WTC11 (cell line): Measurements from ENCODE around the gene LTA4H.

ENCODE experiments used
- CTCF ChIP-seq: fragments of 200-600 bp; IDR thresholded peaks from 2 replicates; pipeline ENCODE4 v1.8.0; 2022; ENCODE audit warnings: antibody characterized with exemption
- JUN ChIP-seq: sonication (generic); formaldehyde crosslinking; IDR thresholded peaks from 2 replicates; pipeline ENCODE4 v1.8.0; 2023; ENCODE audit warnings: mild to moderate bottlenecking, missing genetic modification reagents
- TCF7 ChIP-seq: sonication (generic); formaldehyde crosslinking; IDR thresholded peaks from 2 replicates; pipeline ENCODE4 v1.8.0; 2022; ENCODE audit warnings: mild to moderate bottlenecking, low read depth, missing genetic modification reagents, moderate library complexity
- TP53 ChIP-seq: sonication (generic); formaldehyde crosslinking; IDR thresholded peaks from 2 replicates; pipeline ENCODE4 v1.8.1; 2023; ENCODE audit warnings: mild to moderate bottlenecking, missing genetic modification reagents
- TF ChIP-seq, protein P1 (sequence below): sonication (generic); formaldehyde crosslinking; IDR thresholded peaks from 2 replicates; pipeline ENCODE4 v1.8.1; 2022; ENCODE audit warnings: low read depth, mild to moderate bottlenecking, moderate library complexity, missing genetic modification reagents, borderline replicate concordance

DNA sequence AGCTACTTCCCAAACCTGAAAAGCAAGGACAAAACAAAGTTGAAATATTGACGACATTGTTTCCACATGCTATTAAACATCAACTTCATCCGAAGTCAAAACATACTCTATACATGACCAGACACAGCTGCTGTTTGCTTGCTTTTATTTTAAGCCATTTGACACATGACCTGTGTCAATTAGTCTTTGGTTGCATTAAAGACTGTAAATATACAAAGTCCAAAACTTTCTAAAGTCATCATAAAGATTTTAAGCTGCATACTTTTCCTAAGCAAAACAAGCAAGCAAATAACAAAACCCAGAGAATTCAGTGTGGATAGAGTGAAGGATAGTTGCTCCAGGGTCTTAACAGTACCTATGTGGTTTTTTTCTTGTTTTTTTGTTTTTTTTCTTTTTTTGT, 61.0 kb downstream of the LTA4H start:
- TF ChIP-seq CTCF, result no peak
- TF ChIP-seq, protein P1, sequence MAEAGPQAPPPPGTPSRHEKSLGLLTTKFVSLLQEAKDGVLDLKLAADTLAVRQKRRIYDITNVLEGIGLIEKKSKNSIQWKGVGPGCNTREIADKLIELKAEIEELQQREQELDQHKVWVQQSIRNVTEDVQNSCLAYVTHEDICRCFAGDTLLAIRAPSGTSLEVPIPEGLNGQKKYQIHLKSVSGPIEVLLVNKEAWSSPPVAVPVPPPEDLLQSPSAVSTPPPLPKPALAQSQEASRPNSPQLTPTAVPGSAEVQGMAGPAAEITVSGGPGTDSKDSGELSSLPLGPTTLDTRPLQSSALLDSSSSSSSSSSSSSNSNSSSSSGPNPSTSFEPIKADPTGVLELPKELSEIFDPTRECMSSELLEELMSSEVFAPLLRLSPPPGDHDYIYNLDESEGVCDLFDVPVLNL (CRISPR knock-in tag), result no peak
- TF ChIP-seq TCF7 (CRISPR knock-in tag), result no peak
- TF ChIP-seq JUN (CRISPR knock-in tag), result no peak
- TF ChIP-seq TP53 (CRISPR knock-in tag), result no peak
